Dermis microvascular lymphatic vessel endothelial cell (primary cell): ENCODE data around the gene WDR89. TPM values are rescaled to one million over a fixed set of nuclear protein-coding genes. Genes with fewer than 3 reads are reported as not detected.
A peak's percentile ranks its signal among the peaks of the same experiment; 100 is the strongest.
"Not testable (repeated sequence)": the region's sequence is repeated elsewhere in the genome, so short reads cannot be mapped to it uniquely, and the experiment has no call there.

ENCODE experiments used
- DNase-seq, 2 donors: peaks; one replicate each; pipeline versions ENCODE4 v3.0.0 to v3.0.0-alpha.2; 2010; ENCODE audit warnings: low read depth in 2 of 2
- total RNA-seq: library from RNA; depleted of rRNA; stranded (reverse); fragments of >200 nt; gene quantifications from 2 replicates; pipeline ENCODE4 v1.2.1, GENCODE V29; 2014

The WDR89 gene
- total RNA-seq, 1 donor from 2014 or later: 11.9 TPM

GRCh38 chr14:63596998-63597658 is 44.5 kb downstream of the WDR89 start:
- no peak for DNase-seq

- DNase-seq: no peak
Observed at GRCh38 chr14:63594455-63595372, 47.0 kb downstream of the WDR89 start.

GRCh38 chr14:63583046-63583445 is 58.6 kb downstream of the WDR89 start:
- not testable (repeated sequence) for DNase-seq

GRCh38 chr14:63581491-63581890 is 60.2 kb downstream of the WDR89 start:
- DNase-seq: no peak

GRCh38 chr14:63578300-63578699 is 63.4 kb downstream of the WDR89 start:
- DNase-seq: no peak

GRCh38 chr14:63573581-63573980 is 68.1 kb downstream of the WDR89 start:
- peak in 1 of 2 donors; percentile 66 for DNase-seq

- no peak for DNase-seq
Observed at GRCh38 chr14:63565448-63565847, 76.2 kb downstream of the WDR89 start.

GRCh38 chr14:63564318-63564717 is 77.4 kb downstream of the WDR89 start:
- DNase-seq: peak in 1 of 2 donors; percentile 16

GRCh38 chr14:63563370-63564026 is 78.2 kb downstream of the WDR89 start:
- peak in 1 of 2 donors; percentile 35 for DNase-seq

GRCh38 chr14:63562405-63562804 is 79.3 kb downstream of the WDR89 start:
- no peak for DNase-seq

- no peak for DNase-seq
Observed at GRCh38 chr14:63555572-63555971, 86.1 kb downstream of the WDR89 start.

- peak in 1 of 2 donors; percentile 4 for DNase-seq
Observed at GRCh38 chr14:63551332-63551731, 90.3 kb downstream of the WDR89 start.

GRCh38 chr14:63547798-63548335 is 93.8 kb downstream of the WDR89 start:
- no peak for DNase-seq

Other genes starting within 250 kb of the WDR89 start
- 9.9 and 10.4 TPM in 2 replicates for gene PPP2R5E, start 98.5 kb downstream of the WDR89 start, total RNA-seq
- 9.9 TPM in 2 replicates for gene SGPP1, start 86.2 kb upstream of the WDR89 start, total RNA-seq
- 40.2 and 67.0 TPM in 2 replicates for gene SYNE2, start 211.1 kb upstream of the WDR89 start, total RNA-seq